NCI-H226 (cell line): ENCODE results near the gene SHROOM3.
"Not testable (repeated sequence)": the region's sequence is repeated elsewhere in the genome, so short reads cannot be mapped to it uniquely, and the experiment has no call there.

ENCODE experiments used
- DNase-seq: peaks from one replicate; pipeline ENCODE4 v3.0.0-alpha.2; 2015

SHROOM3 gene

DNA sequence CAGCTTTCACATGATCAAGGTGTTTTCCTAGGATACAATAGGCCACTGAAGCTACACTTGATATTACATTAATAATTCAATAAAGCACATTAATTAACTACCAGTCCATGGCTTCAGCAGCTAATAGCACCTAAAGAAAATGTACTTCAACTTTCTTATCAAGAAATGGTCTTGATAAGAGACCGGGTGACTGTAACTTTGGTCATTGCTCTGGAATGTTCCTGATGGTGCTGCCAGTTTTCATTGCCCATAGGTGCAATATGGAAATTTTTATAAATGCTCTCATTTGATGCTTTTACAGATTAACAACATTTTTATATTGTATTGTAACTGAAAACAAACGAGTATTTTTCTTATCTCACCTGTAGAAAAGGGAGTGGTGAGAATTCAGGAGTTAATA lies 165.4 kb downstream of the SHROOM3 start:
- DNase-seq, result peak; percentile 52

DNA sequence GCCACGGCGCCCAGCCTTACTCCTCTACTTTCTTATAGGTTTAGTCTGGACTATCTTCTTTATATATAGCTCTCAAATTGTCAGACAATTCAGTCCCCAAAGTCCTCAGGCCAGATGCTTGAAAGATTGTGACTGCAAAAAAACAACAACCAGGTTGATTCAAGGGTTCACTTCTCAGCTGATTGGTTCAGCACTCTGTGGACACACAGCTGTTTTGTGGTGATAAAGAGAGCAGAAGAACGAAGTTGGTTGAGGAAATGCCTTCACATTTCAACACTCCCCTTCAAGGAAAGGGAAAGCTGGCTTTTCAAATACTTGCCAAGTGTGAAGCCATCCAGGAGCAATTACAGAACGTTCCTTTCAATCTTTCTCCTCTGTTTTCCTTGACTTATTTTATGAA lies 166.8 kb downstream of the SHROOM3 start:
- peak; percentile 52 for DNase-seq

- no peak for DNase-seq
Measured at GRCh38 chr4:76605099-76605563, 170.1 kb downstream of the SHROOM3 start.

DNA sequence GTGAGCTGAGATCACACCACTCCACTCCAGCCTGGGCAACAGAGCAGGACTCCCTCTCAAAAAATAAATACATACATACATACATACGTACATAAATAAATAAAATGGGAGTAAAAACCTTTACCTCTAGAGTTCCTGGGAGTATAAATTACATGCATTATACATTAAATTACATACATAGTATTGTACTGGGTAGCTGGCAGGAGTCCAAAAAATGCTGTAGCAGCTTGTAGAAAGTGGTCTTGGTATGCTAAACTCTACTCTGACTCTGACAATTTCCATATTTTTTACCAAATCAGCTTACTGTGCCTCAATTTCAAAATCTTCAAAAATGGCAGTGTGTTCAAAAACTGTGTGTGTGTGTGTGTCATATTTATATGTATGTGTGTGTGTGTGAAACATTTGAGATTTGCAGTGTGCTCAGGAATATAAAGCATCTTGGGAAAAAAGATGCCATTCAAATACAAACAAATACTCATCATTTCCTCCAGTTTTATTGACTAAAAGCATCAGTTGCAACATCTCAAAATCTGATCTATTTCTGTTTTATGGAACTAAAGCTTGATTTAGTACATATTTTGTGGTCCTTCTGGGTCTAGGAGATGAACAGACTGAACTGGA lies 171.7 kb downstream of the SHROOM3 start:
- no peak for DNase-seq

- DNase-seq, result no peak
Measured at GRCh38 chr4:76607266-76607799, 172.3 kb downstream of the SHROOM3 start.

DNA sequence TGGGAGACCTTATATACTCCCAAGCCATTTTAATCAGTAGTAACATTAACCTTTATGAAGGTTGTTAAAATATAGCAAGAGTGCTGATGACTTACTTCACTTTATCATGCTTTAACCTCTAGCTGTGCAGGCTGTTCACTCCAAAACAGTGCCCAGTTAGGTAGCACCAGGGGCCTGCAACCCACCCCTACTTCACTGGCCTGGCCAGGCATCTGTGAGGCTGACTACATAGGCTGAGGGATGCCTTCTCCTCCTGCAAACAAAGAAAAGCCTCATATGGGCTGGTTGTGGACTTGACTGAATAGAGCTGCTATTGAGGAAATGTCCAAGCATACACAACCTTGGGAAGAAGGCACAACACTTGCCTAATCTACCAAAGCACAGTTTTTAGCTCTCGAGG lies 172.8 kb downstream of the SHROOM3 start:
- no peak for DNase-seq

- DNase-seq, result not testable (repeated sequence)
Measured at GRCh38 chr4:76608549-76608948, 173.5 kb downstream of the SHROOM3 start.

DNA sequence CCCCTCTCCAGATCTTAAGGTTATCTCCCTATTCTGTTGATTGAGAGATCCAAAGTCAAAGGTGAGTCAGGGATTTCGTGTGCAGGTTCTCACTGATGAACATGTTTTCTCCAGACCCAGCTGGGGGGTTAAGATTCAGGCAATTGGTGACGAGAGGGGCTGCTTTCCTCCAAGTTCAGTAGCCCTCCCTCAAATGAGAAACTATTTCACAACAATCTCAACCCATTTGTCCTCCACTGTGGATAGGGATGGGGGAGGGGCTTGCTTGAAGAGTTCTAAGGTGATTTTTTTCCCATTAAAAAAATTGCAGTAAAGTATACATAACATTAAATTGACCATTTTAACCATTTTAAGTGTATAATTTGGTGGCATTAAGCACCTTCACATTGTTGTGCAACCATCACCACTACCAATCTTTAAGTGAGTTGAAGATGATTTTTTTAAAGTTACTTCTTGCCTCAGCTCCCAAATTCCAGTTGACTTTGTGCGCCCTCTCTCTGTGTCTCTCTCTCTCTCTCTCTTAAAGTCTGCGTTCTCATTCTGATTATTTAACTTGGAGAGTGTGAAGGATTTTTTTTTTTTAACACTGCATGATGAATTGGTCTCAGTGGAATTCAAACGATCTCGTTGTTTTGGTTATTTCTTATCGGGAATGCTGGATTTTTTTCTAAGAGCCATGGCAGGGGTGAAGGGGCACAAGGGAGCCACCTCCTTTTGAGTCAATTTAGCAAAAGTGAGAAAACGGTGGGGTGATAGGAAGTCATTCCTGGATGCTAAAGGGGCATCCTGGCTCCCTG lies 175.9 kb downstream of the SHROOM3 start:
- peak; percentile 62 for DNase-seq

DNA sequence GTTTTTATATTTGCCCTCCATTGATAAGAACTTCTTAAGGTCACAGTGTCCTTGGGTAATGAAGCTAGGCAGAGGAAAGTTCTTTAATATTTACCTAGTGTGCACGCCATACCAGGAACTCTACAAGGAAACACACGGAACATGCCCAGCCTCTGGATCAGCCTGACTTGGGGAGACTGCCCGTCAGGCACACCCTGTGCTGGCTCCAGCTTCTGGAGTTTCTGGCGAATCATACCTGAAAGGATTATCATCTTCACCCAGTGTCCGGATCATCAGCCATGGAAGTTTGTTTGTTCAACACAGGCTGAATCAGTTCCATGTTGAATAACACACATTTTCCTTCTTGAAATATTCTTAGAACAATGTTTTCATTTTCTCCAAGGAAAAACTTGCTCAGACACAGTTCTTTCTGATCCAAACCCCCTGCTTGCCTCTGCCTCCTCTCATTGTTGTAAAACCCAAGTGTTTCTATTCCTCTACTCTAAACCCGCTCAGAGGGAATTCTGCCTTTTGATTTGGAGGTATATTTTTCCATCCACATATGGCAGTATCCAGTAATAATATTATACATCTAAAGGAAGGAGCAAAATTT lies 176.7 kb downstream of the SHROOM3 start:
- peak; percentile 29 for DNase-seq

DNA sequence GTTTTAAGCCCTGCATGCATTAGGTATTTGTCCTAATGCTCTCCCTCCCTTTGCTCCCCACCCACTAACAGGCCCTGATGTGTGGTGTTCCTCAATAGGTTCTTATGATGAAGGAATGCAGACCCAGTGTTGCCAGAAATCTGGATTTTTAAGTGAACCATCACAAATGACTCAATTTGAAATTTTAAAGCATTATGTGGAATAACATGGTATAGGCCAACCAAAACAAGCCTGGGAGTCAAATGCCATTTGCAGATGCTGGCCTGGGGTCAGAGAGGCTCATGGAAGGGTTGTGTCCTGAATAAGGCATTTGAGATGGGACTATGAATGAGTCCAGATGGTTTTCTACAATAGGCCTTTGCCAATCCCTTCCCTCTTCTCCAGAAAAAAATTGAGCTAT lies 179.6 kb downstream of the SHROOM3 start:
- DNase-seq, result no peak

DNA sequence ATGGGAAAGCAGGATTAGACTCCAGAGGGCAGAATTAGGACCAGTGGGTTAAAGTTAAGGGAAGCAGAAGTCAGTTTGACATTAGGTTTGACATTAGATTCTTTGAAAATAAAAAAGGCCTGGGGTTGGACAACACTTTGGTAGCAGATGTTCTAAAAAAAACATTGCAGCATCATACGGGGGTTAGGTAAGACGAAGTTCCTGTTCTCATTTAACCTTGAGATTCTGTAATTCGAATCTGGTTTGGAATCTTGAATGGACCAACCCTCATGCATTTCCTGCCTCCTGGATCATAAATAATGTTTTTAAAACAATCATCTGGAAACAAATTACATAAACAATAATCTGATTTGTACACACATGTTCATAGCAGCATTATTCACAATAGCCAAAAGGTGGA lies 181.0 kb downstream of the SHROOM3 start:
- DNase-seq, result no peak

DNA sequence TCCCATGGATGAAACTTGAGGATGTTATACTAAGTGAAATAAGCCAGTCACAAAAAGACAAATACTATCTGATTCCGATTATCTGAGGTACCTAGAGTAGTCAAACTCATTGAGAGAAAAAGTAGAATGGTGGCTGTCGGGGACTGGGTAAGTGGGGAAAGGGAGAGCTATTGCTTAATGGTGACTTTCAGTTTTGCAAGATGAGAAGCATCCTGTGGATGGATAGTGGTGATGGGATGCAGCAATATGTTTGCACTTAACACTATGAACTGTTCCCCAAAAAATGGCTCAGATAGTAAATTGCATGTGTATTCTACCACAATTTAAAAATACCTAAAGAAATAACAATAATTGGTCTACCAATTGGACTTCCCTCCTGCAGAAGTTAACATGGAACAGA lies 181.5 kb downstream of the SHROOM3 start:
- DNase-seq, result no peak

- DNase-seq, result no peak
Measured at GRCh38 chr4:76620723-76621468, 185.9 kb downstream of the SHROOM3 start.

DNA sequence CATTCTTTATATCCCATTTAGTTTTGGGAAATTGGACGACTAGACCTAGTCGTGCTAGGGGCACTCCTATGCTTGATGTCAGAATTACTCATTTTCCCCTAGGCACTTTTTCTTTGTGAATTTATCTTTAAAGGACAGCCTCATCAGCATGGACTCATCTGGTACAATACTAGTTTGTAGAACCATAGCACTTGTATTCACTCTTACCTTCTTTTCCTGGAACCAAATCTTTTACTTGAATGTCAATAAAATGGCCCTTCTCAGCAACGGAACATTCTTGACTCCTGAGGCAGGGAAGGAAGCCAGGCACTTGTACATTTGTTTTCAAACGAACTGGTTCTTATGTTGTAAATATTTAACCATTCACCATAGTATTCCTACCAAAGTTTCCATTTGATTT lies 187.1 kb downstream of the SHROOM3 start:
- peak; percentile 52 for DNase-seq

- no peak for DNase-seq
Measured at GRCh38 chr4:76622717-76623116, 187.7 kb downstream of the SHROOM3 start.

DNA sequence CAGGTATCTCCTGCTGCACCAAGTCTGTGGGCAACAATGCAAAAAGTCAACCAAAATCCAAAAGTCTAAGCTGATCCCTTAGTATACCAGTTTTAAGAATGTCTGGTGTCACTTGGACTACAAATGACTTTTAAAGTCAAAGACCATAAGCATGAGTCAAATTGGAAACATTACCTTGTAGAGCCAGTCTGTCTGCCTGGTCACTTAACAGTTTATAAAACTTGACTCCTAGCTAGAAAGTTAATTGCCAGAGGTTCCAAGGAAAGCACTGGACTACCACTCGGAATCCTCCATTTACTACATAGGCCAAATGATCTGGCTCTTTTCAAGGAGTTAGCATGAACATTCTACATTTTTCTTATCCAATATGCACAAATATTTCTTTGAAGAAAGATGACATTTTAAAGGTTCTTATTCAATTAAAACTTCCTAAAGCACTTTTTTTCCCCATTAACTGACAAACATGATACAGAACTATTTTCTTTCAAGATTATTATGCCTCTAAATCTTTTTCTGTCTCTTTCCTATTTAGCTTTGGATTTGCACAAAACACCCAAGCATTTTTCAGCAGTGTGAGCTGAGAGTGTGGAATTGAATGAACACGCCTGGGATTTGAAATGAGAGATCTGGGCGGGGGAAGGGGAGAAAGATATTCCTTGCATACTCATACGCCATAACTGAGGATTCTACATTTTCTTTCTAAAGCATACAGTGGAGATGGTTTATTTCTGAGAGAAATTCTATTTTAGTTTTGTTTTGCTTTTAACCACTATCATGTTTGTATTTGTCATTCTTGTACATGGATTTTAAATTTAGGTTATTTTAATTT lies 188.4 kb downstream of the SHROOM3 start:
- DNase-seq, result no peak

- DNase-seq, result peak; percentile 67
Measured at GRCh38 chr4:76624241-76624681, 189.2 kb downstream of the SHROOM3 start.

DNA sequence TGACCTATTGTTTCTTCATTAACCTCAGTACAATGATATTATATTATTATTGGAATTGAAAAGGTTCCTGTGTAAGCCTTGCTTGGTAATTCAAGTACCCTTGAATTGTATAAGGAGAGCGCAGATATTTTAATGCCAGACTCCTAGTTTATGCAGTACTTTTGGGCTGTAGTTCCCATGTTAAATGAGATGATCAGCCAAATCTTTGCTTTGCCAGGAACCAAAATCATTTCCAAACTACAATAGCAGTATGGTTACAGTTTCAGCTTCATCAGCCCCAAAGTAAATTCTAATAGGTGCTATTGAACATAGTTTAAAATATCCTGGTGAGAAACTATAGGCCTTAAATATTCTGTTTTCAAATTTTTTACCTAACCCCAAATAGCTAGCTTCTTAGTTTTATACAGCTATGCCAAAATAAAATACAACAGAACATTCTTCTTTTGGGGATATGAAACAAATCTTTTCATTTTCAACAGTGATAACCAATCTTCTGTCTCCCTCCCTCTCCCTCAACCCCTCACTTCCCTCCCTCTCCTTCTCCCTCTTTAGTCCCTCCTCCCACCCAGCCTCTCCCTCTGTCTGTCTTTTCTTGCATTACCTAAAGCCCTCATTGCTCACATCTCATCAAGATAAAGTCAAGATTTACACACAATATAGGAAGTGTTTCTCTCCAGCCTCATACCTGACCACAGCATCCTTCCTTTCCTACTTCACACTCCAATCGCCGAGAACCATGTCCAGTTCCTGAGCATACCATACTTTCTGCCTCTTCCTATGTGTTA lies 190.1 kb downstream of the SHROOM3 start:
- no peak for DNase-seq

DNA sequence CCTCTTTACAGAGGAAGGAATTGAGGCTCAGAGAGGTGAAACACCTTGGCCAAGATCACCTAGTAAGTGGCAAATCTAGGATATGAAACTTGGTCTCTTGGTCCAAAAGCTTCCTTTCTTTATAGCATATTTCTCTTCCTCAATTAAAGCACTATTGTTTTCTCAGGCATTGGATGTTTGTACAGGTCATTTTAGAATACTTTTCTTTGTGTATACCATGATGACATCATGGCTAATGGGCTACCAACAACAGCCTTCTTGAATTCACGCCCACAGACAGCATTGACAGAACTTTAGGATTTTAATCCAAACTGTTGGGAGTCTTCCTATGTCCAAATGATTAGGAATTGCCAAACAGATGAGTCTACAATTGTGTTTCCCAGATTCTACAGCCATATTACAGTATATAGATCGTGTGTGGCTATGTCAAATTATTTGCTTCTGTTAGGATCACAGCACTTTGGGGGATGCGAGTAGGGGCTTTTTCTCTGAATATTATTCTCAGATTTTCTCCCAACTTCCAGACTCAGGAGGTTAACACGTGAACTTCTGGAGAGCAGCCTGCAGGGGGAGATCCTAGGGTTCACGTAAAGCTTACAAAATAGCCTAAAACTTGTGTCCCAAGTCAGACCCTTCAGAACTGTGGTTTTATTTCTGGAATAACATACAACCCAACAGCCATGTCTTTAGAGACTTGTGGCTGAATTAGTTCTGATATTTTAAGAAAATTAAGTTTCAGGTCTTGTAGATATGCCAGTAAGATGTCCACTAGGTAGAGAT lies 191.8 kb downstream of the SHROOM3 start:
- no peak for DNase-seq

DNA sequence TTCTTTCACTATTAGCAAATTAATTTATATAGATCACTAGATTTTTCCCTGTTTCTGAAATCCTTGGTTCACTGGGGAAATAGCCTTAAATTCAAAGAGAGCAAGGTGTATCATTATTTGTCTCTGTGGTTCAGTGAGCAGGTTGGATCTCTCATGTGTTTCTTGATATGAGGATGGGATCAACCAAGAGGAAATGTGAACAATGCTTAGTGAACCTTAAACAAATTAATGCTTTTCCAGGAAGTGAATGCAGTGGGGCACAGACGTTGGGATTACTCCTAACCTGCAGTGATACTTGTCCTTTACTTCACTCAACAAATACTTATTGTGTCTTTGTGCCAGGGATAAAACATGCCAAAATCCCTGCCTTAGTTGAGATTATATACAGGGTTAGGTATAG lies 193.2 kb downstream of the SHROOM3 start:
- DNase-seq, result no peak
